HepG2 (cell line): ENCODE data around the gene CCT4. TPM values are rescaled to one million over a fixed set of nuclear protein-coding genes. Genes with fewer than 3 reads are reported as not detected.

Source experiments
- ATAC-seq: fragments of 200-7000 bp; cut with Tn5 transposase; 3 replicates; pipeline ENCODE4 v1.9.1; 2020; ENCODE audit warnings: mild to moderate bottlenecking, moderate library complexity
- BruUV-seq: library from RNA; stranded (reverse); fragments of 400-500 nt; replicated peaks from 2 replicates; lab custom pipeline; 2021; lab: Mats Ljungman, UMichigan
- CTCF ChIA-PET: fragments of 300-600 bp; formaldehyde crosslinking; extraction: SDS; loops from one replicate; lab custom pipeline; 2021; ENCODE audit warnings: low total read pairs, inconsistent platforms, low intra/inter-chr PET ratio; lab: Yijun Ruan, JAX
- POLR2A ChIA-PET: fragments of 350-600 bp; sonication (Branson Sonifier 250); formaldehyde crosslinking; loops from one replicate; lab custom pipeline; 2020; ENCODE audit warnings: antibody characterized with exemption, inconsistent platforms; lab: Yijun Ruan, JAX
- DNase-seq: peaks from one replicate; pipeline ENCODE4 v3.0.0-alpha.2; 2015; ENCODE audit warnings: low spot score
- FAIRE-seq: peaks from 3 replicates; lab custom pipeline; 2011; peaks lifted over from hg19 to GRCh38; lab: Jason Lieb, UNC
- H2AFZ ChIP-seq: one replicate; pipeline ENCODE4 v1.6.1; 2011; ENCODE audit warnings: low read length, inconsistent platforms
- H3K27ac ChIP-seq: fragments of 300-600 bp; 3 replicates; pipeline ENCODE4 v1.8.0; 2011; ENCODE audit warnings: mixed run types, mild to moderate bottlenecking, mixed read lengths, low read length, inconsistent platforms; ENCODE audit not compliant: insufficient read depth; ENCODE audit errors: extremely low read length
- H3K27me3 ChIP-seq, 2 experiments: fragments of 200-600 bp in 1 of 2; 2 replicates in 1 of 2; 3 replicates in 1 of 2; pipeline versions ENCODE4 v1.6.0 to v1.8.0; 2011; ENCODE audit warnings: low read length in 2 of 2, mild to moderate bottlenecking in 2 of 2, moderate library complexity in 2 of 2, inconsistent platforms in 1 of 2; ENCODE audit not compliant: insufficient read depth in 2 of 2, control insufficient read depth in 1 of 2
- H3K36me3 ChIP-seq, 2 experiments: fragments of 200-600 bp in 1 of 2; replicated peaks in 1 of 2; 2 replicates in 1 of 2; 3 replicates in 1 of 2; pipeline versions ENCODE4 v1.5.1 to v1.8.0; 2011; ENCODE audit warnings: low read length in 2 of 2, inconsistent platforms in 1 of 2; ENCODE audit not compliant: insufficient read depth in 2 of 2, control insufficient read depth in 1 of 2
- H3K4me1 ChIP-seq: 2 replicates; pipeline ENCODE4 v1.5.1; 2012; ENCODE audit warnings: low read length, inconsistent platforms; ENCODE audit not compliant: insufficient read depth
- H3K4me2 ChIP-seq: 2 replicates; pipeline ENCODE4 v1.6.0; 2011; ENCODE audit warnings: low read depth, low read length, inconsistent platforms
- H3K4me3 ChIP-seq, 3 experiments: fragments of 200-600 bp in 1 of 3; sonication (generic), shearing (Covaris generic) in 1 of 3; replicated peaks in 1 of 3; 2 replicates each; pipeline ENCODE4 v1.5.1; 2011 to 2016; ENCODE audit warnings: low read length in 3 of 3, inconsistent platforms in 2 of 3, low read depth in 2 of 3, mild to moderate bottlenecking in 2 of 3, control low read depth in 1 of 3, mixed read lengths in 1 of 3; ENCODE audit not compliant: insufficient read depth in 1 of 3
- H3K79me2 ChIP-seq: one replicate; pipeline ENCODE4 v1.6.1; 2011; ENCODE audit warnings: low read length, inconsistent platforms; ENCODE audit not compliant: insufficient read depth
- H3K9ac ChIP-seq: 2 replicates; pipeline ENCODE4 v1.6.0; 2011; ENCODE audit warnings: mild to moderate bottlenecking, low read depth, low read length, inconsistent platforms; ENCODE audit not compliant: insufficient read depth
- H3K9me3 ChIP-seq: 2 replicates; pipeline ENCODE4 v1.5.1; 2012; ENCODE audit warnings: mild to moderate bottlenecking, low read length
- H4K20me1 ChIP-seq: 2 replicates; pipeline ENCODE4 v1.6.0; 2011; ENCODE audit warnings: inconsistent platforms, mild to moderate bottlenecking, low read length, moderate library complexity; ENCODE audit not compliant: insufficient read depth
- ARID3A ChIP-seq: IDR thresholded peaks from 2 replicates; pipeline ENCODE4 v1.6.1; 2012; ENCODE audit warnings: low read depth, low read length, improper control_type of control experiment
- ATM ChIP-seq: fragments of 450-650 bp; IDR thresholded peaks from 2 replicates; pipeline ENCODE4 v1.7.1; 2017; ENCODE audit warnings: mild to moderate bottlenecking, borderline replicate concordance
- BCL3 ChIP-seq: sonication (generic); formaldehyde crosslinking; IDR thresholded peaks from 2 replicates; pipeline ENCODE4 v1.5.1; 2020; ENCODE audit warnings: mild to moderate bottlenecking, missing genetic modification reagents, moderate library complexity
- FIP1L1 ChIP-seq: fragments of 200-400 bp; formaldehyde crosslinking; IDR thresholded peaks from 2 replicates; pipeline ENCODE4 v1.6.1; 2018; ENCODE audit warnings: low read depth, mild to moderate bottlenecking, low read length, moderate library complexity, borderline replicate concordance; ENCODE audit not compliant: insufficient read depth
- GATAD2A ChIP-seq: IDR thresholded peaks from 2 replicates; pipeline ENCODE4 v1.6.1; 2016
- MIER2 ChIP-seq: IDR thresholded peaks from 2 replicates; pipeline ENCODE4 v1.6.1; 2016; ENCODE audit warnings: missing biosample characterization, missing genetic modification reagents
- MXD1 ChIP-seq: sonication (generic); formaldehyde crosslinking; IDR thresholded peaks from 2 replicates; pipeline ENCODE4 v1.4.0; 2020; ENCODE audit warnings: mild to moderate bottlenecking, missing genetic modification reagents
- NRL ChIP-seq: sonication (generic); formaldehyde crosslinking; IDR thresholded peaks from 2 replicates; pipeline ENCODE4 v1.5.0; 2020; ENCODE audit warnings: missing genetic modification reagents, mild to moderate bottlenecking, moderate library complexity, borderline replicate concordance
- POLR2AphosphoS5 ChIP-seq: IDR thresholded peaks from 2 replicates; pipeline ENCODE4 v1.6.1; 2012; ENCODE audit warnings: low read depth, low read length
- THAP11 ChIP-seq: IDR thresholded peaks from 2 replicates; pipeline ENCODE4 v1.6.1; 2016; ENCODE audit warnings: missing biosample characterization, missing genetic modification reagents
- YEATS4 ChIP-seq: sonication (generic); formaldehyde crosslinking; IDR thresholded peaks from 2 replicates; pipeline ENCODE4 v1.4.0; 2020; ENCODE audit warnings: missing genetic modification reagents, borderline replicate concordance
- ZNF160 ChIP-seq: sonication (generic); formaldehyde crosslinking; IDR thresholded peaks from 2 replicates; pipeline ENCODE4 v1.8.0; 2022; ENCODE audit warnings: mild to moderate bottlenecking, inconsistent platforms, missing genetic modification reagents
- ZNF567 ChIP-seq: sonication (generic); formaldehyde crosslinking; IDR thresholded peaks from 2 replicates; pipeline ENCODE4 v1.8.1; 2023; ENCODE audit warnings: mild to moderate bottlenecking, missing genetic modification reagents, borderline replicate concordance
- WGBS: methylation state at CpG from one replicate; pipeline ENCODE4 v1.1.6; 2017; ENCODE audit warnings: low lambda C conversion rate; 5-methylcytosine and 5-hydroxymethylcytosine counted together
- in situ Hi-C: cut with HindIII; loops from 2 replicates; pipeline ENCODE4 v1.10.0; 2017; ENCODE audit warnings: low pct_unique_long_range_greater_than_20kb; ENCODE audit not compliant: extremely low pct_ligation_motif_present
- intact Hi-C: fragments of 100-400 bp; cut with micrococcal nuclease; formaldehyde crosslinking; loops from one replicate; pipeline ENCODE4 v1.10.0; 2022; ENCODE audit not compliant: unreplicated experiment
- polyA plus RNA-seq, 8 experiments: library from polyadenylated mRNA; depleted of rRNA in 3 of 8; stranded (reverse) in 7 of 8; unstranded in 1 of 8; fragments of >200 nt; fragmentation: Illumina TruSeq in 4 of 8; extraction: Trizol in 4 of 8; gene quantifications; 2 replicates each; pipeline versions ENCODE4 v1.2.1 to v1.2.3, GENCODE V29; 2011 to 2016; ENCODE audit warnings: low read depth in 4 of 8, missing spikeins in 1 of 8, mixed read lengths in 1 of 8; ENCODE audit not compliant: insufficient read depth in 1 of 8
- total RNA-seq, 5 experiments: library from RNA; depleted of rRNA; stranded (reverse); fragments of >200 nt; fragmentation: Illumina TruSeq; extraction: Trizol; gene quantifications; 2 replicates each; pipeline ENCODE4 v1.2.3, GENCODE V29; 2016; ENCODE audit warnings: low read depth in 1 of 5
- TF ChIP-seq, protein P1 (sequence below): sonication (generic); formaldehyde crosslinking; IDR thresholded peaks from 2 replicates; pipeline ENCODE4 v1.4.0; 2020; ENCODE audit warnings: mild to moderate bottlenecking, missing genetic modification reagents
- TF ChIP-seq, protein P2 (sequence below): sonication (generic); formaldehyde crosslinking; IDR thresholded peaks from 2 replicates; pipeline ENCODE4 v1.8.1; 2022; ENCODE audit warnings: mild to moderate bottlenecking, missing genetic modification reagents

Gene CCT4
- total and polyA plus RNA-seq, 2 of the 13 experiments (the other 11 are each of a cell fraction or from before 2014, with no cell fraction given), result 138 to 340 TPM

DNA sequence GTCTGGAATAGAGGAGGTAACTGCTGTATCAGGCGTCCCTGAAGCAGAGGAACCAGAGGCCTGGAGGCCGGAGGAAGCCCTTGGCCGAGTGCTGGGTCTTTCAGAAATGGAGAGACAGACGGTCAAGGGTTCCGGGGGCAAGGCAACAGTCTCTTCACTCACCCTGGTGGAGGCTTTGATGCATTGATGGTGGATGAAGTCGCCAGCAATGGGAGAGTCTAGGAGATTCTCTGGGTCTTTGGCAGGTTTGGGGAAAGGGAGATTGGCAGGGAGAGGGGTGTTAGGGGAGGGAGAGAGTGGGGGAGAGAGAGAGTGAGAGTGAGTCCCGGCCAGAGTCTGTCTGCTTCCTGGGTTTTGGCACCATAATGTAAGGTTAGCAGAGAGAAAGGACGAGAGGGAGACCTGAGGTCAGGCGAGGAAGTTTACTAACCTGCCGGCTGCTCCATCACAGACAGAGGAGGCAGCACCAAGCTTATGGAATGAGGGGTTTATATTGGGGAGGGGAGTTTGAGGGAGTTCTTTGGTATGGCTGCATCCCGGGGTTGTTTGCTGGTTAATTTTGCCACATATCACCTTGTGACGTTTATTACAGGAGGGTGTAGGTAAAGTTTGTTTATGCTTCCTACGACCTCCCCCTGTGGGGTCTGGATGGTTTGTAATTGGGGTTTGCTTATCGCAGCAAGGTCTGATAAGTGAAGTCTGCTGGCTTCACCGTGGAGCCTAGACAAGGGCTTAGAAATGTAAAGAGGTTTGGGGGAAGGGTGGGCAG, 36.6 kb upstream of the CCT4 start:
- Histone ChIP-seq H3K27me3 (no peaks in the 10 kb centered on the region), H3K79me2 (no peaks in the 10 kb centered on the region), H3K27ac (no peak overlapping the region), H3K4me2 (no peak overlapping the region), H3K36me3 (no peaks in the 10 kb centered on the region), H2AFZ (no peak overlapping the region), H3K9me3 (no peaks in the 10 kb centered on the region), H3K9ac (no peak overlapping the region), H3K4me3 (no peak overlapping the region), H3K4me1 (peaks cover 15% of the 10 kb centered on the region), H4K20me1 (no peaks in the 10 kb centered on the region)
- in situ Hi-C loops, result no loop called here
- TF ChIP-seq, protein P1, sequence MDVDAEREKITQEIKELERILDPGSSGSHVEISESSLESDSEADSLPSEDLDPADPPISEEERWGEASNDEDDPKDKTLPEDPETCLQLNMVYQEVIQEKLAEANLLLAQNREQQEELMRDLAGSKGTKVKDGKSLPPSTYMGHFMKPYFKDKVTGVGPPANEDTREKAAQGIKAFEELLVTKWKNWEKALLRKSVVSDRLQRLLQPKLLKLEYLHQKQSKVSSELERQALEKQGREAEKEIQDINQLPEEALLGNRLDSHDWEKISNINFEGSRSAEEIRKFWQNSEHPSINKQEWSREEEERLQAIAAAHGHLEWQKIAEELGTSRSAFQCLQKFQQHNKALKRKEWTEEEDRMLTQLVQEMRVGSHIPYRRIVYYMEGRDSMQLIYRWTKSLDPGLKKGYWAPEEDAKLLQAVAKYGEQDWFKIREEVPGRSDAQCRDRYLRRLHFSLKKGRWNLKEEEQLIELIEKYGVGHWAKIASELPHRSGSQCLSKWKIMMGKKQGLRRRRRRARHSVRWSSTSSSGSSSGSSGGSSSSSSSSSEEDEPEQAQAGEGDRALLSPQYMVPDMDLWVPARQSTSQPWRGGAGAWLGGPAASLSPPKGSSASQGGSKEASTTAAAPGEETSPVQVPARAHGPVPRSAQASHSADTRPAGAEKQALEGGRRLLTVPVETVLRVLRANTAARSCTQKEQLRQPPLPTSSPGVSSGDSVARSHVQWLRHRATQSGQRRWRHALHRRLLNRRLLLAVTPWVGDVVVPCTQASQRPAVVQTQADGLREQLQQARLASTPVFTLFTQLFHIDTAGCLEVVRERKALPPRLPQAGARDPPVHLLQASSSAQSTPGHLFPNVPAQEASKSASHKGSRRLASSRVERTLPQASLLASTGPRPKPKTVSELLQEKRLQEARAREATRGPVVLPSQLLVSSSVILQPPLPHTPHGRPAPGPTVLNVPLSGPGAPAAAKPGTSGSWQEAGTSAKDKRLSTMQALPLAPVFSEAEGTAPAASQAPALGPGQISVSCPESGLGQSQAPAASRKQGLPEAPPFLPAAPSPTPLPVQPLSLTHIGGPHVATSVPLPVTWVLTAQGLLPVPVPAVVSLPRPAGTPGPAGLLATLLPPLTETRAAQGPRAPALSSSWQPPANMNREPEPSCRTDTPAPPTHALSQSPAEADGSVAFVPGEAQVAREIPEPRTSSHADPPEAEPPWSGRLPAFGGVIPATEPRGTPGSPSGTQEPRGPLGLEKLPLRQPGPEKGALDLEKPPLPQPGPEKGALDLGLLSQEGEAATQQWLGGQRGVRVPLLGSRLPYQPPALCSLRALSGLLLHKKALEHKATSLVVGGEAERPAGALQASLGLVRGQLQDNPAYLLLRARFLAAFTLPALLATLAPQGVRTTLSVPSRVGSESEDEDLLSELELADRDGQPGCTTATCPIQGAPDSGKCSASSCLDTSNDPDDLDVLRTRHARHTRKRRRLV (CRISPR knock-in tag), result no peak
- no peak for TF ChIP-seq THAP11 (CRISPR knock-in tag)
- TF ChIP-seq MIER2 (CRISPR knock-in tag), result no peak
- no peak for TF ChIP-seq BCL3 (CRISPR knock-in tag)
- TF ChIP-seq YEATS4 (CRISPR knock-in tag), result no peak
- no peak for TF ChIP-seq POLR2AphosphoS5
- TF ChIP-seq ZNF160 (CRISPR knock-in tag), result no peak
- TF ChIP-seq, protein P2, sequence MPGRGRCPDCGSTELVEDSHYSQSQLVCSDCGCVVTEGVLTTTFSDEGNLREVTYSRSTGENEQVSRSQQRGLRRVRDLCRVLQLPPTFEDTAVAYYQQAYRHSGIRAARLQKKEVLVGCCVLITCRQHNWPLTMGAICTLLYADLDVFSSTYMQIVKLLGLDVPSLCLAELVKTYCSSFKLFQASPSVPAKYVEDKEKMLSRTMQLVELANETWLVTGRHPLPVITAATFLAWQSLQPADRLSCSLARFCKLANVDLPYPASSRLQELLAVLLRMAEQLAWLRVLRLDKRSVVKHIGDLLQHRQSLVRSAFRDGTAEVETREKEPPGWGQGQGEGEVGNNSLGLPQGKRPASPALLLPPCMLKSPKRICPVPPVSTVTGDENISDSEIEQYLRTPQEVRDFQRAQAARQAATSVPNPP (CRISPR knock-in tag), result no peak
- TF ChIP-seq MXD1, result no peak
- no peak for TF ChIP-seq GATAD2A (CRISPR knock-in tag)
- no peak for TF ChIP-seq ARID3A
- no peak for TF ChIP-seq FIP1L1
- no peak for TF ChIP-seq ATM
- TF ChIP-seq ZNF567 (CRISPR knock-in tag), result no peak
- no peak for TF ChIP-seq NRL (CRISPR knock-in tag)
- intact Hi-C loops, result no loop called here
- ChIA-PET POLR2A (no interaction called here), CTCF (no interaction called here)
- no peak for DNase-seq
- no peak for FAIRE-seq
- no TSS peak for BruUV-seq
- ATAC-seq, result no peak
- 84% methylated on average over 15 of the region's 15 CpGs for WGBS
